ENCODE data around the gene TMEM30B. TPM values are rescaled to one million over a fixed set of nuclear protein-coding genes. Genes with fewer than 3 reads are reported as not detected.

Gene TMEM30B
- total and polyA plus RNA-seq, 4 donors = 3.0 to 7.4 (median 5.6) TPM

- WGBS = 90% methylated on average over 3 of the region's 3 CpGs
- Histone ChIP-seq H3K9me3 (ENCODE audit: control insufficient read depth in 4 of 4, low read length in 3 of 4) (no peaks in the 10 kb centered on the region), H3K27ac (ENCODE audit: low read depth in 1 of 2, low read length in 2 of 2) (no peak overlapping the region), H3K9ac (ENCODE audit: low read depth in 1 of 2, low read length in 2 of 2) (no peak overlapping the region), H3K36me3 (ENCODE audit: control insufficient read depth in 4 of 4, insufficient read depth in 3 of 4, low read depth in 1 of 4, low read length in 3 of 4) (no peaks in the 10 kb centered on the region), H3K27me3 (ENCODE audit: control insufficient read depth in 4 of 4, insufficient read depth in 4 of 4, low read length in 3 of 4) (no peaks in the 10 kb centered on the region), H3K4me1 (ENCODE audit: control insufficient read depth in 4 of 4, insufficient read depth in 4 of 4, low read length in 3 of 4) (peaks cover 9 to 18% (median 14%) of the 10 kb centered on the region in 4 donors), H3K4me3 (ENCODE audit: low read depth in 1 of 3, low read length in 3 of 3) (no peak overlapping the region)
- TF ChIP-seq REST (IDR thresholded peaks at IDR 0.05) (no peak), EGR1 (IDR thresholded peaks at IDR 0.05; ENCODE audit: low read depth in 2 of 2) (no peak), CTCF (IDR thresholded peaks at IDR 0.05; ENCODE audit: low read depth, low read length, missing input control) (no peak), MAX (IDR thresholded peaks at IDR 0.05) (no peak), RXRA (IDR thresholded peaks at IDR 0.05) (no peak), ATF3 (IDR thresholded peaks at IDR 0.05) (no peak), RAD21 (IDR thresholded peaks at IDR 0.05) (no peak)
- no peak for DNase-seq (ENCODE audit: low spot score)
These were observed 37.9 kb upstream of the TMEM30B start for GRCh38 chr14:61319086-61319485.

DNA sequence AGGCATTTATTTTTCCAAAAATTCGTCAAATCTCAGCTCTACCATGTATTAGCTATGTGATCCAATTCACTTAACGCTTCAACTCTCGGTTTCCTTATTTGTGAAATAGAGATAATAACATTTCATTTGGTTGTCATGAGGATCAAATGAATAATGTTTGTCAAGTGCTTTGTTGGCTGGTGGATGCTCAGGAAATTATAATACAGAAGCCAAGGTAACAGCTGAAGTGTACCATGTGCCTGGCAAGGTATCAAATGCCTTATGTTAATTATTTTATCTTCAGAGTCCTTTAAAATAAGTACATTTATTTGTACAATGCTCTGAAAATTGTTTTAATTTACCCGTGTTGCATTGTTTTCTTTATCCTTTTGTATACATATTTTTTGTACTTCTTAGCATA is 34.2 kb upstream of the TMEM30B start:
- no peaks in the 10 kb centered on the region for H3K36me3 ChIP-seq (ENCODE audit: control insufficient read depth in 4 of 4, insufficient read depth in 3 of 4, low read depth in 1 of 4, low read length in 3 of 4)
- H3K9ac ChIP-seq (ENCODE audit: low read depth in 1 of 2, low read length in 2 of 2) = no peak overlapping the region
- no peak overlapping the region for H3K4me3 ChIP-seq (ENCODE audit: low read depth in 1 of 3, low read length in 3 of 3)
- H3K4me1 ChIP-seq (ENCODE audit: control insufficient read depth in 4 of 4, insufficient read depth in 4 of 4, low read length in 3 of 4) = no peaks in the 10 kb centered on the region
- no peak for DNase-seq (ENCODE audit: low spot score)
- WGBS = 91% methylated on average over 4 of the region's 4 CpGs
- H3K27ac ChIP-seq (ENCODE audit: low read depth in 1 of 2, low read length in 2 of 2) = no peak overlapping the region
- H3K9me3 ChIP-seq (ENCODE audit: control insufficient read depth in 4 of 4, low read length in 3 of 4) = peaks cover 0 to 2% (median 0%) of the 10 kb centered on the region in 4 donors
- H3K27me3 ChIP-seq (ENCODE audit: control insufficient read depth in 4 of 4, insufficient read depth in 4 of 4, low read length in 3 of 4) = no peaks in the 10 kb centered on the region
- no peak for TF ChIP-seq GABPA (IDR thresholded peaks at IDR 0.05 in 1 of 2, conservative IDR thresholded peaks at IDR 0.05 in 1 of 2)
- no peak for TF ChIP-seq ATF3 (IDR thresholded peaks at IDR 0.05)
- no peak for TF ChIP-seq HNF4G (IDR thresholded peaks at IDR 0.05)
- no peak for TF ChIP-seq RAD21 (IDR thresholded peaks at IDR 0.05)
- TF ChIP-seq RXRA (IDR thresholded peaks at IDR 0.05) = no peak
- no peak for TF ChIP-seq HNF4A (conservative IDR thresholded peaks at IDR 0.05)
- TF ChIP-seq TAF1 (conservative IDR thresholded peaks at IDR 0.05) = no peak
- TF ChIP-seq FOXA2 (IDR thresholded peaks at IDR 0.05) = no peak
- TF ChIP-seq MAX (IDR thresholded peaks at IDR 0.05) = no peak
- no peak for TF ChIP-seq JUND (IDR thresholded peaks at IDR 0.05)
- TF ChIP-seq FOXA1 (IDR thresholded peaks at IDR 0.05) = no peak
- TF ChIP-seq, protein P1, sequence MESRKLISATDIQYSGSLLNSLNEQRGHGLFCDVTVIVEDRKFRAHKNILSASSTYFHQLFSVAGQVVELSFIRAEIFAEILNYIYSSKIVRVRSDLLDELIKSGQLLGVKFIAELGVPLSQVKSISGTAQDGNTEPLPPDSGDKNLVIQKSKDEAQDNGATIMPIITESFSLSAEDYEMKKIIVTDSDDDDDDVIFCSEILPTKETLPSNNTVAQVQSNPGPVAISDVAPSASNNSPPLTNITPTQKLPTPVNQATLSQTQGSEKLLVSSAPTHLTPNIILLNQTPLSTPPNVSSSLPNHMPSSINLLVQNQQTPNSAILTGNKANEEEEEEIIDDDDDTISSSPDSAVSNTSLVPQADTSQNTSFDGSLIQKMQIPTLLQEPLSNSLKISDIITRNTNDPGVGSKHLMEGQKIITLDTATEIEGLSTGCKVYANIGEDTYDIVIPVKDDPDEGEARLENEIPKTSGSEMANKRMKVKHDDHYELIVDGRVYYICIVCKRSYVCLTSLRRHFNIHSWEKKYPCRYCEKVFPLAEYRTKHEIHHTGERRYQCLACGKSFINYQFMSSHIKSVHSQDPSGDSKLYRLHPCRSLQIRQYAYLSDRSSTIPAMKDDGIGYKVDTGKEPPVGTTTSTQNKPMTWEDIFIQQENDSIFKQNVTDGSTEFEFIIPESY (IDR thresholded peaks at IDR 0.05) = no peak
- no peak for TF ChIP-seq CTCF (IDR thresholded peaks at IDR 0.05; ENCODE audit: low read depth, low read length, missing input control)
- no peak for TF ChIP-seq EGR1 (IDR thresholded peaks at IDR 0.05; ENCODE audit: low read depth in 2 of 2)
- no peak for TF ChIP-seq SP1 (IDR thresholded peaks at IDR 0.05)
- TF ChIP-seq REST (IDR thresholded peaks at IDR 0.05) = no peak
- no peak for TF ChIP-seq NR2F2 (IDR thresholded peaks at IDR 0.05)
